ENCODE results near the gene KMT2C.
"Not testable (repeated sequence)": the region's sequence is repeated elsewhere in the genome, so short reads cannot be mapped to it uniquely, and the experiment has no call there.

- not testable (repeated sequence) for TF ChIP-seq CTCF (IDR thresholded peaks at IDR 0.05; ENCODE audit: low read depth, low read length); EZH2phosphoT487 (IDR thresholded peaks at IDR 0.05; ENCODE audit: low read depth)
Measured at GRCh38 chr7:152433721-152434490, 1.9 kb downstream of the KMT2C start.

Data from OCI-LY3 (cell line).